Pancreas (tissue), 10 donors: Measurements from ENCODE around the gene LOX. TPM values are rescaled to one million over a fixed set of nuclear protein-coding genes. Genes with fewer than 3 reads are reported as not detected.

ENCODE experiments used
- ATAC-seq, 4 donors: fragments of 200-7000 bp; cut with Tn5 transposase; one replicate each; pipeline versions ENCODE4 v1.8.0 to v1.9.1; 2020; ENCODE audit warnings: mild to moderate bottlenecking in 4 of 4, moderate library complexity in 4 of 4
- DNase-seq, 6 donors: peaks; one replicate each; pipeline ENCODE4 v3.0.0-alpha.2; 2020
- FAIRE-seq: peaks from 2 replicates; lab custom pipeline; 2012; peaks lifted over from hg19 to GRCh38; lab: Jason Lieb, UNC
- H3K27ac ChIP-seq, 4 donors: fragments of 200-600 bp; sonication (generic); 1 replicate in 3 of 4; 2 replicates in 1 of 4; pipeline versions ENCODE4 v1.5.0 to v1.8.0; 2020
- H3K27me3 ChIP-seq, 4 donors: fragments of 200-600 bp; one replicate each; pipeline ENCODE4 v1.8.0; 2021
- H3K36me3 ChIP-seq, 3 donors: fragments of 200-600 bp; sonication (generic) in 1 of 3; one replicate each; pipeline versions ENCODE4 v1.5.0 to v1.8.0; 2020 to 2021
- H3K4me1 ChIP-seq, 3 donors: fragments of 200-600 bp; one replicate each; pipeline ENCODE4 v1.8.0; 2021
- H3K4me3 ChIP-seq, 4 donors: fragments of 200-600 bp; sonication (generic) in 2 of 4; one replicate each; pipeline versions ENCODE4 v1.5.0 to v1.8.0; 2020 to 2021
- H3K9me3 ChIP-seq, 4 donors: fragments of 200-600 bp; one replicate each; pipeline ENCODE4 v1.8.0; 2021
- CTCF ChIP-seq, 4 donors: fragments of 200-600 bp; sonication (generic) in 3 of 4; IDR thresholded peaks; one replicate each; pipeline versions ENCODE4 v1.5.0 to v1.8.0; 2021; ENCODE audit warnings: antibody characterized with exemption in 4 of 4
- WGBS, 2 donors: extraction: QIAGEN DNeasy Blood & Tissue Kit; methylation state at CpG; one replicate each; pipeline ENCODE4 v1.1.7; 2013; 5-methylcytosine and 5-hydroxymethylcytosine counted together
- intact Hi-C, 3 donors: fragments of 100-400 bp; cut with DNase I; formaldehyde crosslinking; loops; one replicate each; pipeline versions ENCODE4 v1.11.1 to v1.14.2; 2022
- polyA plus RNA-seq, 2 donors: library from polyadenylated mRNA; stranded (reverse); fragments of 200-250 nt; gene quantifications; one replicate each; pipeline ENCODE4 v1.2.3, GENCODE V29; 2013
- total RNA-seq, 6 donors: library from RNA; stranded (reverse); fragmentation: NEBNext Ultra II Directional in 4 of 6; extraction: Animal tissue kit (Norgen Biotek cat#: 25700) in 4 of 6; gene quantifications; one replicate each; pipeline versions ENCODE4 v1.2.1 to v1.2.4, GENCODE V29; 2021 to 2023
- donor health status: healthy with polysubstance abuse.
- donor health status: DM: no; HTN: no; CAD: no; lungs with moderate emphysema.
- donor health status: DM: no; HTN: no; CAD: no.
- donor health status: control.
- donor health status: control.
- donor health status: Bipolar disorder and iron deficiency.
- donor health status: DM: yes; HTN: yes; CAD: no.
- donor health status: DM: no; HTN: no; CAD: no.
- donor health status: DM: no; HTN: no; CAD: no.
- donor health status: DM: yes; HTN: yes; CAD: no.

LOX gene
- total and polyA plus RNA-seq, 8 donors = 0.65 to 14.8 (median 2.6) TPM

DNA sequence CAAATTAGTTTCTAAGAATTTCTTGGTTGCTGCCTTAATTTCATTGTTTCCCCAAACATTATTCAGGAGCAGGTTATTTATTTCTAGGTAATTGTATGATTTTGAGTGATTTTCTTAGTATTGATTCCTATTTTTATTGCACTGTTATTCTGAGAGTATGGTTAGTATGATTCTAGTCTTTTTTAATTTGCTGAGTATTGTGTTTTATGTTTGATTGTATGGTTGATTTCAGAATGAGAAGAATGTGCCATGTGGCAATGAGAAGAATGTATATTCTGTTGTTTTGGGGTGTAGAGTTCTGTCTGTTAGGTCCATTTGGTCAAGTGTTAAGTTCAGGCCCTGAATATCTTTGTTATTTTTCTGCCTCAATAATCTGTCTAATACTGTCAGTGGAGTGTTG lies 27.1 kb downstream of the LOX start:
- H3K9me3 ChIP-seq = no peaks in the 10 kb centered on the region
- H3K4me1 ChIP-seq = no peaks in the 10 kb centered on the region
- FAIRE-seq (no peak), ATAC-seq (no peak), DNase-seq (no peak)
- H3K27me3 ChIP-seq = no peaks in the 10 kb centered on the region
- no peak for TF ChIP-seq CTCF (IDR thresholded peaks at IDR 0.05)
- intact Hi-C loops = no loop called here
- H3K27ac ChIP-seq = no peak overlapping the region
- H3K36me3 ChIP-seq = no peaks in the 10 kb centered on the region
- H3K4me3 ChIP-seq = no peak overlapping the region

DNA sequence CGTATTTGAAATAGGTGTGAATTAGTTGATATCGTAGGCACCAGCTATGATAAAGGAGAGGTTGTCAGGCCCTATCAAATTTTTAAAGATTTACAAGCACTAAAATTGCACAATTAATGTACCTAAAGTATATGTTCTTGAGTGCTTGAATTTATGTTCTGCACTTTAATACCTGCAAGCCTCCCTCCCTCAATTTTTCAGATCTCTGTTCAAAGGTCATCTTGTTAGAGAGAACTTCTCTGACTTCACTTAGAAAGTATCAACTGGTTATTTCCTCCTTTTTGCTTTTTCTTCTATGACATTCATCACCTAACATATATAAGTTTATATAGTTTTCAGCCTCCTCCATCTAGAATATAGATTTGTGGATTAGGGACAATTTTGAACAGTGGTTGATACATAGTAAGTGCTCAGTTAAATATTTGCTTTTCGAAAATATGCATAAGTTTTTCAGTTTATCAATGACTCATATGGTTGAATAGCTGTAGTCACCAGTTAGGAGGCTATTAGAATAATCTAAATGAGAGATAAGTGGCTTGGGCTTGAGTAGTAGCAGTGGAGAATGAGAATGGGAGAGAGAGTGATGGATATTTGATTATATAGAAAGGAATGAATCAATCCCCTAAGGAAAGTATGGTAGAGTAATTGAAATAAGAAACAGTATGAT lies 37.3 kb downstream of the LOX start:
- Histone ChIP-seq H3K9me3 (no peaks in the 10 kb centered on the region), H3K4me3 (no peak overlapping the region), H3K4me1 (no peaks in the 10 kb centered on the region), H3K27ac (no peak overlapping the region), H3K36me3 (no peaks in the 10 kb centered on the region), H3K27me3 (no peaks in the 10 kb centered on the region)
- DNase-seq = no peak
- TF ChIP-seq CTCF (IDR thresholded peaks at IDR 0.05) = no peak
- FAIRE-seq = no peak
- WGBS, 2 donors = 75 to 76% methylated on average over 3 of the region's 3 CpGs
- ATAC-seq = no peak
- intact Hi-C loops = no loop called here

DNA sequence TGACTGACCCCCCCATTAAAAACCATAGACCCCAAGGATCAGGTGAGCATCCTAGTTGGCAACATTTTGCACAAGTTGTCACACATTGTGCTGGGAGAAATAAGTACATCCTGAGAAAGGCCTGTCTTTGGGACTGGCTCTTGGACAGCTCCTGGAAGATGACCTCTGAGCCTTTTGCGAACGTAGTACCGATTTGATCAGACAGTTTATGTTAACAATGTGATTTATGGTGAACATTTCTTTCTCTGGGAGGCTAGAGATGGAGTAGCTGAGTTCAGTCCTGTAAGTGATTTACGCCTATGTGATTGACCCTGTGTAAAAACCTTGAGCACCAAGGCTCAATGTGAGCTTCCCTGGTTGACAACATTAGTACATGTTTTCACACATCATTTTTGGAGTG lies 41.7 kb downstream of the LOX start:
- ATAC-seq (no peak), FAIRE-seq (no peak), DNase-seq (no peak)
- Histone ChIP-seq H3K36me3 (no peaks in the 10 kb centered on the region), H3K9me3 (no peaks in the 10 kb centered on the region), H3K4me3 (no peak overlapping the region), H3K27me3 (no peaks in the 10 kb centered on the region), H3K4me1 (no peaks in the 10 kb centered on the region), H3K27ac (no peak overlapping the region)
- intact Hi-C loops = no loop called here
- 73 to 79% methylated on average over 4 of the region's 4 CpGs for WGBS, 2 donors
- TF ChIP-seq CTCF (IDR thresholded peaks at IDR 0.05) = no peak

GRCh38 chr5:122035913-122036312 lies 42.1 kb downstream of the LOX start:
- TF ChIP-seq CTCF (IDR thresholded peaks at IDR 0.05) = no peak
- H3K36me3 ChIP-seq = no peaks in the 10 kb centered on the region
- no peak overlapping the region for H3K4me3 ChIP-seq
- H3K4me1 ChIP-seq = no peaks in the 10 kb centered on the region
- ATAC-seq = no peak
- H3K27me3 ChIP-seq = no peaks in the 10 kb centered on the region
- FAIRE-seq = no peak
- 42 to 45% methylated on average over 2 of the region's 2 CpGs for WGBS, 2 donors
- intact Hi-C loops = no loop called here
- no peak overlapping the region for H3K27ac ChIP-seq
- no peaks in the 10 kb centered on the region for H3K9me3 ChIP-seq
- no peak for DNase-seq

DNA sequence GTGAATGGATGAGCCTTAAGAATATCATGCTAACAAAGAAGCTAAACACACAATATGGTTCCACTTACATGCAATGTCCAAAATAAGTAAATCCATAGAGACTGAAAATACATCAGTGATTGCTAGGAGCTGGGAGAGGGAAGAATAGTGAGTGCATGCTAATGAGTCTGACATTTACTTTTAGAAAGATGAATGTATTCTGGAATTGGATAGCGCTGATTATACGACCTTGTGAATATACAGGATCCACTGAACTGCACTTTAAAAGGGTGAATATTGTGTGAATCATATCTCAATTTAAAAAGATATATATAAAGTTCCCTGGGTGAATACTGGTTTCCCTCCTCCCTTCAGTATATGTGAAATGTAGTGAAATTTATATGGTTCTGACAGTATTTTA lies 46.2 kb downstream of the LOX start:
- H3K4me1 ChIP-seq = no peaks in the 10 kb centered on the region
- no peak for DNase-seq
- intact Hi-C loops = no loop called here
- no peak for FAIRE-seq
- H3K4me3 ChIP-seq = no peak overlapping the region
- no peak for ATAC-seq
- WGBS, 2 donors = 91 to 99% methylated on average over 2 of the region's 2 CpGs
- no peak overlapping the region for H3K27ac ChIP-seq
- peaks cover 0 to 9% (median 0%) of the 10 kb centered on the region in 3 donors for H3K36me3 ChIP-seq
- no peak for TF ChIP-seq CTCF (IDR thresholded peaks at IDR 0.05)
- H3K27me3 ChIP-seq = no peaks in the 10 kb centered on the region
- no peaks in the 10 kb centered on the region for H3K9me3 ChIP-seq
